GM19193 (cell line): ENCODE data around the gene NEU3.

Experiments
- POLR2A ChIP-seq: IDR thresholded peaks from 4 replicates; pipeline ENCODE4 v1.6.1; 2011; ENCODE audit not compliant: insufficient read depth, insufficient read length; ENCODE audit errors: extremely low read depth

The NEU3 gene

GRCh38 chr11:74970852-74971395 lies 17.8 kb upstream of the NEU3 start:
- no peak for TF ChIP-seq POLR2A

- no peak for TF ChIP-seq POLR2A
Observed at GRCh38 chr11:74971424-74971823, 17.3 kb upstream of the NEU3 start.

GRCh38 chr11:74978041-74978440 lies 10.7 kb upstream of the NEU3 start:
- no peak for TF ChIP-seq POLR2A

- TF ChIP-seq POLR2A = no peak
Observed at GRCh38 chr11:74980634-74981033, 8.1 kb upstream of the NEU3 start.

- TF ChIP-seq POLR2A = no peak
Observed at GRCh38 chr11:74981888-74982287, 6.8 kb upstream of the NEU3 start.

- TF ChIP-seq POLR2A = no peak
Observed at GRCh38 chr11:74984070-74984469, 4.7 kb upstream of the NEU3 start.

GRCh38 chr11:74984730-74985129 lies 4.0 kb upstream of the NEU3 start:
- no peak for TF ChIP-seq POLR2A

GRCh38 chr11:74989260-74989638 lies 516 bp downstream of the NEU3 start:
- TF ChIP-seq POLR2A = no peak

GRCh38 chr11:74990941-74991340 lies 2.2 kb downstream of the NEU3 start:
- TF ChIP-seq POLR2A = no peak

- no peak for TF ChIP-seq POLR2A
Observed at GRCh38 chr11:74992852-74993251, 4.1 kb downstream of the NEU3 start.

- no peak for TF ChIP-seq POLR2A
Observed at GRCh38 chr11:75000975-75001354, 12.2 kb downstream of the NEU3 start.

GRCh38 chr11:75001686-75002085 lies 13.0 kb downstream of the NEU3 start:
- no peak for TF ChIP-seq POLR2A

GRCh38 chr11:75002516-75002915 lies 13.8 kb downstream of the NEU3 start:
- TF ChIP-seq POLR2A = no peak

GRCh38 chr11:75004215-75004614 lies 15.5 kb downstream of the NEU3 start:
- no peak for TF ChIP-seq POLR2A

GRCh38 chr11:75011357-75011756 lies 22.6 kb downstream of the NEU3 start:
- no peak for TF ChIP-seq POLR2A

- TF ChIP-seq POLR2A = no peak
Observed at GRCh38 chr11:75011872-75012271, 23.1 kb downstream of the NEU3 start.

- no peak for TF ChIP-seq POLR2A
Observed at GRCh38 chr11:75013051-75013450, 24.3 kb downstream of the NEU3 start.

GRCh38 chr11:75014129-75014528 lies 25.4 kb downstream of the NEU3 start:
- no peak for TF ChIP-seq POLR2A

GRCh38 chr11:75022296-75022695 lies 33.6 kb downstream of the NEU3 start:
- TF ChIP-seq POLR2A = no peak
